K562 (cell line): ENCODE measurements around the gene OR7C1. TPM values are rescaled to one million over a fixed set of nuclear protein-coding genes. Genes with fewer than 3 reads are reported as not detected.

Experiments used
- ATAC-seq: fragments of 200-7000 bp; cut with Tn5 transposase; 3 replicates; pipeline ENCODE4 v1.9.1; 2020; ENCODE audit warnings: moderate library complexity
- BruUV-seq: library from RNA; stranded (reverse); fragments of 400-500 nt; replicated peaks from 2 replicates; lab custom pipeline; 2021; lab: Mats Ljungman, UMichigan
- CTCF ChIA-PET: fragments of 300-600 bp; formaldehyde crosslinking; extraction: SDS; loops from one replicate; lab custom pipeline; 2021; ENCODE audit warnings: low intra/inter-chr PET ratio; lab: Yijun Ruan, JAX
- POLR2A ChIA-PET: fragments of 300-600, 350-650 bp; sonication (Branson Sonifier 250); formaldehyde crosslinking; extraction: SDS; loops from one replicate; lab custom pipeline; 2021; ENCODE audit warnings: antibody characterized with exemption, inconsistent platforms; lab: Yijun Ruan, JAX
- DNase-seq, 4 experiments: peaks; one replicate each; pipeline versions ENCODE4 v3.0.0 to v3.0.0-alpha.2; 2011 to 2018; ENCODE audit warnings: low spot score in 3 of 4, mixed read lengths in 3 of 4; ENCODE audit errors: extremely low read depth in 1 of 4
- FAIRE-seq: peaks from 2 replicates; lab custom pipeline; 2011; peaks lifted over from hg19 to GRCh38; lab: Jason Lieb, UNC
- H2AFZ ChIP-seq: 2 replicates; pipeline ENCODE4 v1.6.0; 2011; ENCODE audit warnings: low read depth, low read length, control low read depth, inconsistent platforms
- H3K27ac ChIP-seq: fragments of 200-600 bp; 3 replicates; pipeline ENCODE4 v1.8.0; 2011; ENCODE audit warnings: low read depth, mild to moderate bottlenecking, control low read depth, inconsistent platforms, low read length, moderate library complexity, mixed read lengths; ENCODE audit errors: extremely low read depth
- H3K27me3 ChIP-seq, 2 experiments: fragments of 300-600 bp in 1 of 2; 2 replicates in 1 of 2; 3 replicates in 1 of 2; pipeline versions ENCODE4 v1.6.0 to v1.8.0; 2011; ENCODE audit warnings: inconsistent platforms in 2 of 2, low read length in 2 of 2, mild to moderate bottlenecking in 1 of 2, mixed read lengths in 1 of 2, moderate library complexity in 1 of 2; ENCODE audit not compliant: control insufficient read depth in 2 of 2, insufficient read depth in 2 of 2
- H3K36me3 ChIP-seq: fragments of 300-600 bp; 3 replicates; pipeline ENCODE4 v1.8.0; 2011; ENCODE audit warnings: mild to moderate bottlenecking, low read length, inconsistent platforms; ENCODE audit not compliant: control insufficient read depth, insufficient read depth
- H3K4me1 ChIP-seq, 2 experiments: fragments of 200-600 bp in 1 of 2; replicated peaks in 1 of 2; 2 replicates in 1 of 2; 3 replicates in 1 of 2; pipeline versions ENCODE4 v1.5.1 to v1.8.0; 2011; ENCODE audit warnings: inconsistent platforms in 2 of 2, low read length in 2 of 2, mild to moderate bottlenecking in 1 of 2, mixed read lengths in 1 of 2, moderate library complexity in 1 of 2; ENCODE audit not compliant: control insufficient read depth in 2 of 2, insufficient read depth in 2 of 2
- H3K4me2 ChIP-seq: 2 replicates; pipeline ENCODE4 v1.6.1; 2011; ENCODE audit warnings: low read length, control low read depth, inconsistent platforms, mixed read lengths; ENCODE audit not compliant: insufficient read depth
- H3K4me3 ChIP-seq: fragments of 200-600 bp; sonication (generic), shearing (Covaris generic); 2 replicates; pipeline ENCODE4 v1.5.1; 2016; ENCODE audit warnings: control low read depth, inconsistent platforms
- H3K79me2 ChIP-seq: fragments of 200-600 bp; 3 replicates; pipeline ENCODE4 v1.8.0; 2011; ENCODE audit warnings: low read length, inconsistent platforms; ENCODE audit not compliant: control insufficient read depth, insufficient read depth
- H3K9ac ChIP-seq, 2 experiments: 2 replicates each; pipeline versions ENCODE4 v1.6.0 to v1.6.1; 2011; ENCODE audit warnings: low read depth in 2 of 2, low read length in 2 of 2, control low read depth in 1 of 2, inconsistent platforms in 1 of 2, mild to moderate bottlenecking in 1 of 2, mixed read lengths in 1 of 2; ENCODE audit not compliant: insufficient read depth in 1 of 2
- H3K9me1 ChIP-seq: one replicate; pipeline ENCODE4 v1.6.0; 2011; ENCODE audit warnings: inconsistent platforms, mild to moderate bottlenecking, low read length, moderate library complexity; ENCODE audit not compliant: control insufficient read depth, insufficient read depth
- H3K9me3 ChIP-seq: replicated peaks from 2 replicates; pipeline ENCODE4 v1.5.1; 2011; ENCODE audit warnings: low read depth, low read length, inconsistent platforms; ENCODE audit not compliant: control insufficient read depth, insufficient read depth
- H4K20me1 ChIP-seq: replicated peaks from 2 replicates; pipeline ENCODE4 v1.6.1; 2011; ENCODE audit warnings: low read length, inconsistent platforms, mixed read lengths; ENCODE audit not compliant: control insufficient read depth, insufficient read depth
- ATF3 ChIP-seq, 2 experiments: fragments of 450-650 bp in 1 of 2; sonication (generic) in 1 of 2; formaldehyde crosslinking in 1 of 2; IDR thresholded peaks in 1 of 2; conservative IDR thresholded peaks in 1 of 2; 2 replicates each; pipeline versions ENCODE4 v1.6.1 to v1.8.1; 2016 to 2023; ENCODE audit warnings: mild to moderate bottlenecking in 2 of 2, moderate library complexity in 2 of 2, inconsistent platforms in 1 of 2, missing genetic modification reagents in 1 of 2
- FOSL1 ChIP-seq: fragments of 200-800 bp; sonication (Bioruptor generic); conservative IDR thresholded peaks from 2 replicates; pipeline ENCODE4 v1.6.1; 2016; ENCODE audit warnings: missing genetic modification characterization, missing compliant biosample characterization
- FOXK2 ChIP-seq, 2 experiments: fragments of 450-650 bp; IDR thresholded peaks in 1 of 2; conservative IDR thresholded peaks in 1 of 2; 2 replicates each; pipeline ENCODE4 v1.6.1; 2016; ENCODE audit warnings: low read depth in 2 of 2, mild to moderate bottlenecking in 1 of 2
- SOX6 ChIP-seq: fragments of 450-650 bp; IDR thresholded peaks from 2 replicates; pipeline ENCODE4 v1.6.1; 2014; ENCODE audit warnings: mild to moderate bottlenecking
- TCF7 ChIP-seq: sonication (generic); IDR thresholded peaks from 2 replicates; pipeline ENCODE4 v1.6.1; 2016; ENCODE audit warnings: antibody characterized with exemption, borderline replicate concordance
- TFAP4 ChIP-seq: sonication (generic); formaldehyde crosslinking; IDR thresholded peaks from 2 replicates; pipeline ENCODE4 v1.8.0; 2022; ENCODE audit warnings: missing genetic modification reagents, mild to moderate bottlenecking, moderate library complexity, borderline replicate concordance
- ZBTB8A ChIP-seq: fragments of 450-650 bp; IDR thresholded peaks from 2 replicates; pipeline ENCODE4 v1.6.1; 2018; ENCODE audit warnings: mild to moderate bottlenecking, moderate library complexity; ENCODE audit not compliant: partially characterized antibody
- ZNF583 ChIP-seq: fragments of 250-450 bp; sonication (Bioruptor Pico); IDR thresholded peaks from 2 replicates; pipeline ENCODE4 v1.4.0; 2020
- WGBS: fragments of 100-300 bp; shearing (Covaris generic); methylation state at CpG from one replicate; pipeline ENCODE4 v1.1.6; 2016; ENCODE audit warnings: low coverage, mixed read lengths; ENCODE audit not compliant: insufficient coverage; ENCODE audit errors: missing lambda C conversion rate; 5-methylcytosine and 5-hydroxymethylcytosine counted together
- in situ Hi-C: fragments of 300-500 bp; cut with MboI; formaldehyde crosslinking; loops from 4 replicates; pipeline ENCODE4 v1.15.0; 2018; ENCODE audit warnings: inconsistent platforms, mixed read lengths
- intact Hi-C: fragments of 100-400 bp; cut with micrococcal nuclease; formaldehyde crosslinking; loops from 2 replicates; pipeline ENCODE4 v1.14.2; 2022
- polyA plus RNA-seq, 8 experiments: library from polyadenylated mRNA; depleted of rRNA in 4 of 8; stranded (reverse) in 5 of 8; unstranded in 3 of 8; fragments of >200 nt; fragmentation: Nextera tagmentation in 2 of 8; fragmentation: Illumina TruSeq in 1 of 8; extraction: Ambion mirVana in 2 of 8; extraction: Trizol in 1 of 8; gene quantifications; 2 replicates each; pipeline versions ENCODE4 v1.2.1 to v1.2.3, GENCODE V29; 2011 to 2014; ENCODE audit warnings: inconsistent platforms in 1 of 8, missing spikeins in 1 of 8
- total RNA-seq, 7 experiments: library from RNA; depleted of rRNA in 6 of 7; stranded (reverse); fragments of >200 nt in 6 of 7; fragmentation: Illumina TruSeq in 2 of 7; extraction: Trizol in 2 of 7; gene quantifications; 2 replicates each; pipeline versions ENCODE4 v1.2.1 to v1.2.3, GENCODE V29; 2011 to 2021; ENCODE audit warnings: low replicate concordance in 1 of 7

Gene OR7C1
- total and polyA plus RNA-seq, 9 of the 15 experiments (the other 6 are each of a cell fraction or from before 2014, with no cell fraction given) = 0.01 to 0.18 (median 0.10) TPM; not detected in 1

DNA sequence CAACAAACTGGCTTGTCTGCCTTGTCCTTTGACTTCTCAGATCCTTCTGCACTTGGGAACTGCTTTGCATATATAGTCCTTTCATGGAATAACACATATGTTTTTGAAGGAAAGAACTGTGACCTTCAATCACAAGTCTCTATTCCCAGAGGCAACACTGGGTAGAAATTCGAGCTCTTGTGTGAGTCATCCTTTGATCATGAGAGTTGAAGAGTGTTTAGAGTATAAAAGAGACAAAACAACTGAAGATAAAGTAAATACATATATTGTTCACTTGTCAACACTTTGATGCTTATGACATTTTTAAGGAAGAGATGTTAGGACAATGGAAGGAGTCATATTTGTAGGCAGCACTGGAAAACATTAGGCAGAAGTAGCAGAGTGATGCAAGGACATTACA lies 5.2 kb upstream of the OR7C1 start:
- DNase-seq (no peak), ATAC-seq (no peak), FAIRE-seq (no peak)
- TF ChIP-seq ATF3 (IDR thresholded peaks at IDR 0.05) = peak; percentile 41; the same call in 1 of the 2 replicates
- TF ChIP-seq ATF3 (CRISPR knock-in tag; conservative IDR thresholded peaks at IDR 0.05) = no peak
- TF ChIP-seq SOX6 = peak; percentile 31; the same call in 1 of the 2 replicates
- TF ChIP-seq ZNF583 (CRISPR knock-in tag) = no peak
- TF ChIP-seq FOSL1 (tag) = 0 out of 2 replicates have a peak, but pooled peaks have one; percentile 21
- no peaks in the 10 kb centered on the region for H3K9me1 ChIP-seq
- H3K4me2 ChIP-seq = no peak overlapping the region
- no peaks in the 10 kb centered on the region; the same call in 1 of the 2 replicates for H3K9me3 ChIP-seq
- ChIA-PET POLR2A (no interaction called here), CTCF (no interaction called here)
- BruUV-seq = no TSS peak
- no peaks in the 10 kb centered on the region for H3K79me2 ChIP-seq
- H2AFZ ChIP-seq = no peak overlapping the region
- in situ Hi-C loops (no loop called here), intact Hi-C loops (no loop called here)
- no peaks in the 10 kb centered on the region for H3K36me3 ChIP-seq
- WGBS = 0% methylated on average over 1 of the region's 1 CpG
- no peaks in the 10 kb centered on the region for H3K4me1 ChIP-seq
- no peak overlapping the region for H3K9ac ChIP-seq
- no peaks in the 10 kb centered on the region for H4K20me1 ChIP-seq
- no peak overlapping the region for H3K4me3 ChIP-seq
- H3K27me3 ChIP-seq = peaks cover 5 to 11% of the 10 kb centered on the region in 2 experiments; a peak in 4 of 5 replicates
- no peak overlapping the region for H3K27ac ChIP-seq

- no peak for TF ChIP-seq TCF7
- TF ChIP-seq ZBTB8A = no peak
- no peak for TF ChIP-seq FOXK2 (conservative IDR thresholded peaks at IDR 0.05 in 1 of 2, IDR thresholded peaks at IDR 0.05 in 1 of 2; ENCODE audit: low read depth in 2 of 2)
- no peak for TF ChIP-seq TFAP4 (CRISPR knock-in tag)
- no TSS peak for BruUV-seq
- 2% methylated on average over 4 of the region's 4 CpGs for WGBS
These were observed 2.4 kb upstream of the OR7C1 start for GRCh38 chr19:14837391-14837790.

More at GRCh38 chr19:14837391-14837790, 2.4 kb upstream of the OR7C1 start:
- FAIRE-seq (no peak), ATAC-seq (no peak), DNase-seq (no peak)
- intact Hi-C loops = no loop called here
- H3K9me3 ChIP-seq = no peaks in the 10 kb centered on the region; the same call in 1 of the 2 replicates
- H3K4me2 ChIP-seq = no peak overlapping the region
- H3K4me1 ChIP-seq = no peaks in the 10 kb centered on the region
- ChIA-PET POLR2A (no interaction called here), CTCF (no interaction called here)
- no peak overlapping the region for H3K4me3 ChIP-seq
- H3K9ac ChIP-seq = no peak overlapping the region
- no peaks in the 10 kb centered on the region for H3K9me1 ChIP-seq
- no peak overlapping the region for H3K27ac ChIP-seq
- in situ Hi-C loops = no loop called here
- H3K27me3 ChIP-seq = peaks cover 6 to 16% of the 10 kb centered on the region in 2 experiments; a peak in 4 of 5 replicates
- no peaks in the 10 kb centered on the region for H4K20me1 ChIP-seq
- no peaks in the 10 kb centered on the region for H3K36me3 ChIP-seq
- no peaks in the 10 kb centered on the region for H3K79me2 ChIP-seq
- no peak overlapping the region for H2AFZ ChIP-seq
